Stimulated activated CD4-positive, alpha-beta T cell treated with anti-CD3 and anti-CD28 coated beads, Interleukin-4, amount 100 ng/mL, for 24 hours (primary cell): ENCODE data around the gene PDGFRB.

Experiments
- DNase-seq: peaks from one replicate; pipeline ENCODE4 v3.0.0-alpha.2; 2020

Gene PDGFRB

GRCh38 chr5:150155258-150156026 lies at the start of gene PDGFRB:
TSS of gene PDGFRB (minus strand) at chr5:150155845. CDS start at chr5:150137047, 18,798 bp downstream.
- peak; percentile 19 for DNase-seq

DNA sequence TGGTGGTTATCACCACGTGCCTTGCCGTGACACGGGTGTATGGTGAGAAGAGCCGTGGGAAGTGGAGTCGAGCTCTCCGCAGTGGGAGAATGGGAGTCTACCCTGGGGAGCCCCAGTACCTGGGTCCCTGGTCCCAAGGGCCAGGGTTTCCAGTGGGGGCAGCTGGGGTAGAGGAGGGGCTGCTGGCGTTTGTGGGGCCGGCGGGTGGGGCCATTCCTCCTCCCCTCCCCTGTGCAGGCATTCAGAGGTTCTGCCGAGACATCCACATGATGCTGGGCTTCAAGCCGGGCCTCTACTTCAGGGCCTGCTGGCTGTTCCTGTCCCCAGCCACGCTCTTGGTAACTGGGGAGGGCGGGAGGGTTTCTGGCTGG lies 48.9 kb upstream of the PDGFRB start:
- DNase-seq = no peak

GRCh38 chr5:150203832-150204589 lies 48.4 kb upstream of the PDGFRB start:
- DNase-seq = no peak

- DNase-seq = no peak
Observed at GRCh38 chr5:150202501-150202900, 46.9 kb upstream of the PDGFRB start.

DNA sequence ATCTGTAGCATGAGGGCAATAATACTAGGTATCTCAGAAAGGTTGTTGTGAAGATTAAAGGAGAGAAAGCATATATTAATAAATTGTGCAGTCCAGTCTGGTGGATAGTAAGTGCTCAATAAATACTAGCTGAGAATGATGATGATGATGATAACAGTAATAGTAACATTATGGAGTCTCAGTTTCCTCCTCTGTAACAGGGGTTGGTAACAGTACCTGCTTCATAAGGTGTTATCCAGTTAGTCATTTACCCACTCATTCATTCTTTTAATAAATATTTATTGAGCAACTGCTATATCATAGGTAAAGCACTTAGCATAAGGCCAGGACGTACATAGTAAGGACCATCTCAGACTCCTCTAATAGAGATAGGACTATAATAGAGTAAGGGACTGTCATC lies 41.8 kb upstream of the PDGFRB start:
- no peak for DNase-seq

DNA sequence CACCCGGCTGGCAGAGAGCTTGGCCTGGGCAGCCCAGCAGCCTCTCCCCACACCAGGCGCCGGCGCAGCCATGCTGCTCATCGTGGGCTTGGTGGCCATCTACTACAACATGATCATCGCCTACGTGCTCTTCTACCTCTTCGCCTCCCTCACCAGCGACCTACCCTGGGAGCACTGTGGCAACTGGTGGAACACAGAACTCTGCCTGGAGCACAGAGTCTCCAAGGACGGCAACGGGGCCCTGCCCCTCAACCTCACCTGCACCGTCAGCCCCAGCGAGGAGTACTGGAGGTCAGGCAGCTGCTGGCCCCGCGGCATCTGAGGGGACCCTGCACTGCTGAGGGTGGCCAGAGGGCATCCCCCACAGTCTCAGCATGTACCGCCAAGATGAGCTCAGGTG lies 41.3 kb upstream of the PDGFRB start:
- no peak for DNase-seq

DNA sequence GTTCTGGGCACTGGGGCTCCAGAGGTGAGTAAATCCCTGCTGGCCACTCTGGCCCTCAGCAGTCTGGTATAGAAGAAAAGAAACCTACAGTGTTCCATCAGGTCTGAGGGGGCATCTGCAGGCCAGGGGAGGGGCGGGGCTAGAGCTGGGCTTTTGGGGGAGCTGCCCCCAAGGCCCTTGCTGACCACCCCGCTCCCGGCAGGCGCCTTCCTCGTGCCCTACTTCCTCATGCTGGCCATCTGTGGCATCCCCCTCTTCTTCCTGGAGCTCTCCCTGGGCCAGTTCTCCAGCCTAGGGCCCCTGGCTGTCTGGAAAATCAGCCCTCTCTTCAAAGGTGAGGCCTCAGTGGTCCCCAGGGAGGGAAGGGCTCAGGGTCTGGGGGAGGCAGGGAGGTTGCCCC lies 40.9 kb upstream of the PDGFRB start:
- no peak for DNase-seq

- DNase-seq = no peak
Observed at GRCh38 chr5:150195736-150196485, 40.3 kb upstream of the PDGFRB start.

GRCh38 chr5:150192462-150192861 lies 36.8 kb upstream of the PDGFRB start:
- DNase-seq = no peak

- no peak for DNase-seq
Observed at GRCh38 chr5:150190987-150191386, 35.3 kb upstream of the PDGFRB start.

- DNase-seq = no peak
Observed at GRCh38 chr5:150190503-150190979, 34.9 kb upstream of the PDGFRB start.

DNA sequence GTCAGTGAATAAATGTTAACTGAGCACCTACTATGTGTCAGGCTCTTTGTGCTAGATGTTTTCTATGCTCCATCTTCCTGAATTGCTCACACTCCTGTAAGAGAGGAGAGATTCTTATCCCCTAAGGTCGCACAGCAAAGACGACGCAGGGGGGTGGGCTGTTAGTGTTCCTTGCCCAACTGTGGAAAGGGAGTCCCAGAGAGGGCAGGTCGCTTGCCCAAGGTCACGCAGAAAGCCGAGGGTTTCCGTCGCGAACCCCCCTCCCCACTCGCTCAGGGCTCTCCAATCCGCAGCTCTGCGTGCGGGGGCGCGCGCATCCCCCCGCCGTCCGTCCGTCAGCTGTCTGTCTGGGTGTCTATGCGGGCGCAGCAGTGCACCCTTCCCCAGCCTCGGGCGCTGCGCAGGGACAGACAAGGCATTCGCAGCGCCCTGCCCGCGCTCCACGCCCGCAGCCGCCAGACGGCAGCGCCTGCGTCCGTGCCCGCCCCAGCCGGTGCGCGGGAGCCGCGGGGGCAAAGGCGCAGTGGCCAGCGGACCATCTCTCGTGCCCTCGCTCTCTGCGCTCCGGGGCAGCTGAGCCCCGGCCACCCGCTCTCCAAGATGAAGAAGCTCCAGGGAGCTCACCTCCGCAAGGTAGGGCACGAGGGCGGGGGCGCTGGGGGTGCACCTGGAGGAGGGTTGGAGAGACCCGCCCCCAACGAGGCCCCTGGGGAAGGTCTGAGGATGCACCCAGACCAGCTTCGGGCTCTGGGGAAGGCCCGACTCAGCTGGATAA lies 34.3 kb upstream of the PDGFRB start, which contains the start of gene SLC6A7:
TSS of gene SLC6A7 (plus strand) at position 335 of the 775 bp plus-strand sequence. CDS start at position 601, 266 bp downstream.
- no peak for DNase-seq

GRCh38 chr5:150189326-150189725 lies 33.7 kb upstream of the PDGFRB start:
- DNase-seq = no peak

DNA sequence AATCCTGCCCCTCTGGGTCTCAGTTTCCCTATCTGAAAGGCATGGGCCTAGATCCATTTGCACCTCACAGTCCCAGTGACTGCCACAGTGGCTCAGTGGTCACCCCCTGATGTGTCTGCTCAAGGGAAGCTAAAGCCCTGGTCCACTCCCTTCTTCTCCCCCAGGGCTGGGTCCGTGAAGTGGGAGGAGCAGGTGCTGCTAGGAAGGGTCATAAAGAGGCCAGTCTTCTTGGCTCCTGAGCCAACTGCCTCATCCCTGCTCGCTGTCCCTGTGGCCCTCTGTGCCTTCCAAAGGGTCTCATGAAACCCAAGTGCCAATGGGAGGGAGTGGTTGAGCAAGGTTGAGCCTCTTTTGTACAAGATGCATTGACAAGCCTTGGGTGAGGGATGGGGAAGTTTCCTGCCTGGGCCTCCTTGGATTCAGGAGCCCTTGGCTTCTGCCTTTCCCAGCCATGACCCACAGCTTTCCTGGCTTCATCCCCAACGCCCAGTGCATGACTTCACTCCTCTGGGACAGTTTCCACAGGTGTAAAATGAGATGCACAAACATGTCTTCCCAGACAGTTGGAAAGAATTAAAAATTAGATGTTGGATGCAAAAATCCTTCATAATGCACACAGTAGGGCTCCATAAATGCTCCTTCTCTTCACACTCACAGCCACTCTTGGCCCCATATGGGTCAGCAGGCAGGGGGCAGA lies 32.6 kb upstream of the PDGFRB start:
- no peak for DNase-seq

- no peak for DNase-seq
Observed at GRCh38 chr5:150186897-150187296, 31.3 kb upstream of the PDGFRB start.

DNA sequence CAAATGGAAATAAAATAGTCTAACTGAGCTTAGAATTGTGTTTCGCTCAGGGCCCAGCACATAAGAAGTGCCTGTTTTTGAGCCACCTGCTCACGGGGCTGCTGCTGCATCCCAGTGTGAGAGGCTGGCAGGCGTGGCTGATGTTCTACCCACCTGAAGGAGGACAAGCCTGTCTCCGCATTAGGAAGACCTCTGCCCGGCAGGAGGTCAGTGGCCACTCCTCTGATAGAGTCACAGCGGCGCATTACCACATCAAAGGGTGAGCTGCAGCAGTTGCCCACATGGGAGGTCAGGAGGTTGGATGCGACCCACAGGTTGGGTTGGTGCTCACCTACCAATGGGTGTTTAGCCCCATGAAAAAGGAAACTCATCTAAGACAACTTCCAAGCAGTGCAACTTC lies 30.5 kb upstream of the PDGFRB start:
- no peak for DNase-seq

DNA sequence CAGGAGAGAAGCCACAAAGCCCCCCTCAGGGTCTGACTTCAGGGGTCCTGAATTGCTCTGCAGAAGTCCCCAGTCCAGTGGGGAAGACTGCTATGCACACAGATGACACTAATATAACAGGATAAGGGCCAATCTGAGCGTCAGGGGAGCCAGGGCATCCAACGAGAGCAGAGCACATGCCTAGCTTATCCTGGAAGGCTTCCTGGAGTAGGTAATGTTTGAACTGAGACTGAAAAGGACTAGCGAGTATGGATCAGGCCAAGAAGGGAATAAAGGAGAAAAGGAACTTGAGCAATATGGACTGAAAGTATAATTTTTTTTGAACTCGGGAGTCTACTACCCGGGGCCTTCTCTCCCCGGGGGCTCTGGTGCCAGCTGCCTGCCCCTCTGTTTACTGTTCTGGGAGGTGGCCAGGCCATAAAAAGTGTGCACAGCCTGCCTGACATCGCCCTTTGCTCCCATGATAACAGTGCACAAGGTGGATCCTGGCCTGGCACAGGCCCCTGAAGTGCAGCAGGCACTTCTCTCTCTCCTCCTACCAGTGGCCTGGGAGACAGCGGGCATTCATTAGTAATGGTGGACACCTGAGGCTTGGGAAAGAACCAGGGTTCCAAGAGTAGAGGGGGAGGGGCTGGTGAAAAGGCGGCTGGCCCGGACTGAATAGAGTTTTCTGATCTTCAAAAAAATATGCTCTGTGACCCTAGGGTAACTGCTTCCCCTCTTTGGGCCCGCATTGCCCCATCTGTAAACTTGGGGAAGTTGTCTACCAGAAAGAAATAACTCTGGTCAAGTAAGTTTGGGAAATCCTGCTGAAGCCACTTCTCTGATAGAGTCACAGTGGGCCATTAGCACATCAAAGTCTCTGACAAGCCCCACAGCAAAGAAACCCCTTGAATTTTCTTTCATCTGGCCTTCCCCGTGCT lies 29.6 kb upstream of the PDGFRB start:
- DNase-seq = no peak

DNA sequence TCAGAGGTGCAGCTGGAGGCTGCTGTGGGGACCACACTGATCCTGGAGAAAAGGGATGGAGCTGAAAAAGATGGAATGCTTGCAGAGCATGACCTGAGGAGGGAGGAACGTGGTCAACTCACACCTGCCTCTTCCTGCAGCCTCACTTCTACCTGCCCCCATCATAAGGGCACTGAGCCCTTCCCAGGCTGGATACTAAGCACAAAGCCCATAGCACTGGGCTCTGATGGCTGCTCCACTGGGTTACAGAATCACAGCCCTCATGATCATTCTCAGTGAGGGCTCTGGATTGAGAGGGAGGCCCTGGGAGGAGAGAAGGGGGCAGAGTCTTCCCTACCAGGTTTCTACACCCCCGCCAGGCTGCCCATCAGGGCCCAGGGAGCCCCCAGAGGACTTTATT lies 28.4 kb upstream of the PDGFRB start:
- no peak for DNase-seq

- no peak for DNase-seq
Observed at GRCh38 chr5:150183436-150183835, 27.8 kb upstream of the PDGFRB start.

GRCh38 chr5:150182774-150183173 lies 27.1 kb upstream of the PDGFRB start:
- no peak for DNase-seq
